Endothelial cell of umbilical vein (primary cell): ENCODE data around the gene BIRC5. TPM values are rescaled to one million over a fixed set of nuclear protein-coding genes. Genes with fewer than 3 reads are reported as not detected.

ENCODE experiments used
- BruUV-seq: library from RNA; stranded (reverse); fragments of 400-500 nt; replicated peaks from 2 replicates; lab custom pipeline; 2021; lab: Mats Ljungman, UMichigan
- CTCF ChIA-PET: fragments of 300-600, 350-600 bp; sonication (Branson Sonifier 250); formaldehyde crosslinking; loops from one replicate; lab custom pipeline; 2021; ENCODE audit warnings: antibody characterized with exemption, inconsistent platforms; lab: Charles Lee
- POLR2A ChIA-PET: fragments of 300-600, 350-600 bp; sonication (Branson Sonifier 250); formaldehyde crosslinking; loops from one replicate; lab custom pipeline; 2021; ENCODE audit warnings: antibody characterized with exemption, inconsistent platforms; lab: Charles Lee
- DNase-seq: peaks from one replicate; pipeline ENCODE4 v3.0.0-alpha.2; 2011; ENCODE audit warnings: low read depth, low spot score
- FAIRE-seq: peaks from 2 replicates; lab custom pipeline; 2011; peaks lifted over from hg19 to GRCh38; lab: Jason Lieb, UNC
- H2AFZ ChIP-seq: 2 replicates; pipeline ENCODE4 v1.6.0; 2012; ENCODE audit warnings: low read depth, low read length, control low read depth, inconsistent platforms
- H3K27ac ChIP-seq: 2 replicates; pipeline ENCODE4 v1.5.1; 2011; ENCODE audit warnings: low read depth, mild to moderate bottlenecking, control low read depth, low read length, moderate library complexity; ENCODE audit not compliant: insufficient read depth
- H3K27me3 ChIP-seq, 2 experiments: 2 replicates each; pipeline versions ENCODE4 v1.6.0 to v1.6.1; 2011; ENCODE audit warnings: low read length in 2 of 2, mixed read lengths in 1 of 2; ENCODE audit not compliant: control insufficient read depth in 2 of 2, insufficient read depth in 2 of 2
- H3K36me3 ChIP-seq, 2 experiments: 2 replicates in 1 of 2; 3 replicates in 1 of 2; pipeline ENCODE4 v1.5.1; 2011; ENCODE audit warnings: low read length in 2 of 2, mild to moderate bottlenecking in 1 of 2, moderate library complexity in 1 of 2; ENCODE audit not compliant: control insufficient read depth in 2 of 2, insufficient read depth in 2 of 2; ENCODE audit errors: extremely low read depth in 1 of 2
- H3K4me1 ChIP-seq: 3 replicates; pipeline ENCODE4 v1.5.1; 2011; ENCODE audit warnings: mild to moderate bottlenecking, low read length; ENCODE audit not compliant: control insufficient read depth, insufficient read depth; ENCODE audit errors: extremely low read depth
- H3K4me2 ChIP-seq: 2 replicates; pipeline ENCODE4 v1.6.1; 2011; ENCODE audit warnings: low read length, control low read depth, mixed read lengths; ENCODE audit not compliant: insufficient read depth
- H3K4me3 ChIP-seq, 3 experiments: fragments of 200-600 bp in 1 of 3; sonication (generic), shearing (Covaris generic) in 1 of 3; replicated peaks in 1 of 3; 2 replicates each; pipeline ENCODE4 v1.5.1; 2011 to 2016; ENCODE audit warnings: control low read depth in 3 of 3, low read length in 3 of 3, mild to moderate bottlenecking in 2 of 3, inconsistent platforms in 1 of 3, low read depth in 1 of 3, moderate library complexity in 1 of 3; ENCODE audit not compliant: insufficient read depth in 1 of 3
- H3K79me2 ChIP-seq: 2 replicates; pipeline ENCODE4 v1.6.0; 2012; ENCODE audit warnings: low read length, inconsistent platforms; ENCODE audit not compliant: control insufficient read depth, insufficient read depth
- H3K9ac ChIP-seq: replicated peaks from 2 replicates; pipeline ENCODE3; 2011; ENCODE audit warnings: low read length, control low read depth; ENCODE audit not compliant: insufficient read depth; ENCODE audit errors: extremely low read depth
- H3K9me1 ChIP-seq: replicated peaks from 3 replicates; pipeline ENCODE4 v1.6.0; 2011; ENCODE audit warnings: mild to moderate bottlenecking, low read length; ENCODE audit not compliant: control insufficient read depth, insufficient read depth; ENCODE audit errors: extremely low read depth
- H3K9me3 ChIP-seq: replicated peaks from 2 replicates; pipeline ENCODE4 v1.5.1; 2012; ENCODE audit warnings: low read length, inconsistent platforms; ENCODE audit not compliant: control insufficient read depth, insufficient read depth
- H4K20me1 ChIP-seq: replicated peaks from 2 replicates; pipeline ENCODE3; 2011; ENCODE audit warnings: mild to moderate bottlenecking, low read length; ENCODE audit not compliant: control insufficient read depth, insufficient read depth; ENCODE audit errors: extremely low read depth
- EZH2 ChIP-seq: IDR thresholded peaks from 2 replicates; pipeline ENCODE4 v1.6.1; 2012; ENCODE audit warnings: borderline replicate concordance, low read depth, mild to moderate bottlenecking, moderate library complexity, low read length, inconsistent platforms; ENCODE audit not compliant: severe bottlenecking
- GATA2 ChIP-seq: IDR thresholded peaks from 2 replicates; pipeline ENCODE4 v1.7.0; 2011; ENCODE audit warnings: low read depth, mild to moderate bottlenecking, moderate library complexity, mixed read lengths, low read length; ENCODE audit not compliant: insufficient read length, insufficient read depth
- JUN ChIP-seq: IDR thresholded peaks from 2 replicates; pipeline ENCODE4 v1.6.1; 2011; ENCODE audit warnings: borderline replicate concordance, low read depth; ENCODE audit not compliant: insufficient read length, insufficient read depth
- MYC ChIP-seq: IDR thresholded peaks from one replicate; pipeline ENCODE4 v1.6.1; 2011; ENCODE audit warnings: mild to moderate bottlenecking, low read depth, low read length
- POLR2A ChIP-seq: IDR thresholded peaks from 2 replicates; pipeline ENCODE4 v1.6.1; 2012; ENCODE audit warnings: low read depth, mild to moderate bottlenecking, control low read depth, low read length
- POLR2AphosphoS5 ChIP-seq: IDR thresholded peaks from 2 replicates; pipeline ENCODE4 v1.6.1; 2012; ENCODE audit warnings: low read depth, mild to moderate bottlenecking, control low read depth, low read length, moderate library complexity; ENCODE audit not compliant: insufficient read depth
- dilution Hi-C: fragments of 300-500 bp; cut with MboI; formaldehyde crosslinking; loops from one replicate; pipeline ENCODE4 v1.15.0; 2019; ENCODE audit warnings: low sequenced_read_pairs; ENCODE audit not compliant: extremely low pct_ligation_motif_present
- intact Hi-C: fragments of 100-400 bp; cut with micrococcal nuclease; formaldehyde crosslinking; loops from one replicate; pipeline ENCODE4 v1.10.0; 2022
- polyA plus RNA-seq, 4 experiments: library from polyadenylated mRNA; depleted of rRNA in 3 of 4; stranded (reverse) in 3 of 4; unstranded in 1 of 4; fragments of >200 nt; gene quantifications; 2 replicates each; pipeline versions ENCODE4 v1.2.1 to v1.2.3, GENCODE V29; 2011 to 2012; ENCODE audit warnings: missing spikeins in 1 of 4
- total RNA-seq: library from RNA; stranded (reverse); gene quantifications from 2 replicates; pipeline ENCODE4 v1.2.3, GENCODE V29; 2021

BIRC5 gene
- total and polyA plus RNA-seq, 2 donors (not counting 3 experiments of a cell fraction or from before 2014, with no cell fraction given), result 32.8 to 74.6 TPM

DNA sequence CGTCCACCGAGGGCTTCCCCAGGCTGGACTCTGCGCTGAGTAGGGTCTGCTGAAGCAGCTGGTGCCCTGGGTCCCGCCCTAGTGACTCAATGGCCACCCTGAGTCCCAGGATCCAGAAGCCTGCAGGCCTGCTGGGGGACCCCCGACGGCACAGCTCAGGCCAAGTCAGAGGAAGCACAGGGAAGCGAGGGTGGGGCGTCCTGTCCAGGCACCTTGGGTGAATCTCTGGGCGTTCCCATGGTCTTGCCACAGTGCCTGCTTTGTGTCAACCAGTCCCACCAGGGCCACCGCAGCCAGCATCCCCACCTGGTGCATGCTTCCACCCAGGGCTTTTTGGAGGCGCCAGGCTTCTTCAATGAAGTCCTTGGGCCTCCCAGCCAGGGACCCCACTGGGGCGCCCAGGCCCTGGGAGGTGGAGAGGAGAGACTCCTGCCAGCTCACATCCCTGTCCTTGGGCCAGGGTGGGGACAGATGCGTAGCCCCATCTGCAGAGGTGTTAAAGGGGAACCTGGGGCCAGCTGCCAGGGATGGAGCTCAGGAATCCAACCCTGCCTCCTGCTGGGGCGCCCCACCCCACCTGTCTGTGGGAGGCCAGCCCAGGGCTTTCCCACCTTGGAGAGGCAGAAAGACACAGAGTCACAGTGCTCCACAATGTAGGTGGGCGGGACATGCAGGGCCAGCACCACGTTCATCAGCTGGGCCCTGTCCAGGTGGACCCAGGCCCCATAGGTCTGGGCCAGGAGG is 35.2 kb downstream of the BIRC5 start:
- H3K4me2 ChIP-seq, result no peak overlapping the region
- no peak for FAIRE-seq
- dilution Hi-C loops, result no loop called here
- intact Hi-C loops, result no loop called here
- H2AFZ ChIP-seq, result no peak overlapping the region
- peaks cover 4% of the 10 kb centered on the region for H3K4me1 ChIP-seq
- H3K9me3 ChIP-seq, result no peaks in the 10 kb centered on the region
- no peak overlapping the region for H3K27ac ChIP-seq
- DNase-seq, result no peak
- no peak overlapping the region for H3K9ac ChIP-seq
- POLR2A ChIA-PET, result no interaction called here
- no peaks in the 10 kb centered on the region for H3K27me3 ChIP-seq
- H3K9me1 ChIP-seq, result no peaks in the 10 kb centered on the region
- no peaks in the 10 kb centered on the region for H3K79me2 ChIP-seq
- H3K36me3 ChIP-seq, result no peaks in the 10 kb centered on the region
- BruUV-seq, result no TSS peak
- no peak overlapping the region for H3K4me3 ChIP-seq
- H4K20me1 ChIP-seq, result no peaks in the 10 kb centered on the region
- CTCF ChIA-PET, result interaction anchor here (0.6 to 3.7 kb wide), 16 partner anchors 9 to 230 kb away, joined by 3 to 59 read pairs (median 12); partner anchors contain the start of genes AFMID, SOCS3, TK1 and TMEM235
- TF ChIP-seq POLR2A (no peak), MYC (no peak), JUN (no peak)

GRCh38 chr17:78249818-78250806 is 36.1 kb downstream of the BIRC5 start:
- BruUV-seq, result no TSS peak
- intact Hi-C loops, result loop anchor here (5.0 to 10.0 kb wide), 2 partner anchors 123 to 455 kb away; partner anchors contain the start of gene TMC6

More at GRCh38 chr17:78249818-78250806, 36.1 kb downstream of the BIRC5 start:
- FAIRE-seq (no peak), DNase-seq (no peak)
- dilution Hi-C loops, result no loop called here
- TF ChIP-seq GATA2 (no peak), EZH2 (no peak), POLR2AphosphoS5 (no peak), MYC (no peak), POLR2A (no peak)
- ChIA-PET POLR2A (interaction anchor here (0.5 to 1.3 kb wide), 2 partner anchors 110 to 346 kb away, joined by 3 to 5 read pairs; partner anchors contain the start of gene SOCS3), CTCF (interaction anchor here (0.6 to 3.7 kb wide), 50 partner anchors 9 to 457 kb away, joined by 3 to 59 read pairs (median 5); partner anchors contain the start of genes AFMID, BIRC5, SOCS3 and SYNGR2)
- Histone ChIP-seq H3K36me3 (no peaks in the 10 kb centered on the region), H3K9me1 (no peaks in the 10 kb centered on the region), H3K9me3 (no peaks in the 10 kb centered on the region), H2AFZ (no peak overlapping the region), H3K79me2 (no peaks in the 10 kb centered on the region), H4K20me1 (no peaks in the 10 kb centered on the region), H3K4me2 (no peak overlapping the region), H3K9ac (no peak overlapping the region), H3K27ac (no peak overlapping the region), H3K4me3 (no peak overlapping the region), H3K27me3 (no peaks in the 10 kb centered on the region), H3K4me1 (peaks cover 4% of the 10 kb centered on the region)
